ENCODE results near the gene RRAS.

Gene RRAS

GRCh38 chr19:49590071-49590970 lies 49.6 kb downstream of the RRAS start:
- DNase-seq (ENCODE audit: low spot score) (peak; percentile 97), ATAC-seq (ENCODE audit: low read depth) (peak; percentile 79)
- no peaks in the 10 kb centered on the region for H3K4me1 ChIP-seq (ENCODE audit: insufficient read depth, poor library complexity, severe bottlenecking)
- peaks cover 13% of the 10 kb centered on the region for H3K36me3 ChIP-seq (ENCODE audit: low read depth)
- H3K9me3 ChIP-seq (ENCODE audit: severe bottlenecking), result no peaks in the 10 kb centered on the region
- peak overlapping the region; percentile 94 for H3K27ac ChIP-seq (ENCODE audit: poor library complexity, severe bottlenecking)
- TF ChIP-seq, protein P1, sequence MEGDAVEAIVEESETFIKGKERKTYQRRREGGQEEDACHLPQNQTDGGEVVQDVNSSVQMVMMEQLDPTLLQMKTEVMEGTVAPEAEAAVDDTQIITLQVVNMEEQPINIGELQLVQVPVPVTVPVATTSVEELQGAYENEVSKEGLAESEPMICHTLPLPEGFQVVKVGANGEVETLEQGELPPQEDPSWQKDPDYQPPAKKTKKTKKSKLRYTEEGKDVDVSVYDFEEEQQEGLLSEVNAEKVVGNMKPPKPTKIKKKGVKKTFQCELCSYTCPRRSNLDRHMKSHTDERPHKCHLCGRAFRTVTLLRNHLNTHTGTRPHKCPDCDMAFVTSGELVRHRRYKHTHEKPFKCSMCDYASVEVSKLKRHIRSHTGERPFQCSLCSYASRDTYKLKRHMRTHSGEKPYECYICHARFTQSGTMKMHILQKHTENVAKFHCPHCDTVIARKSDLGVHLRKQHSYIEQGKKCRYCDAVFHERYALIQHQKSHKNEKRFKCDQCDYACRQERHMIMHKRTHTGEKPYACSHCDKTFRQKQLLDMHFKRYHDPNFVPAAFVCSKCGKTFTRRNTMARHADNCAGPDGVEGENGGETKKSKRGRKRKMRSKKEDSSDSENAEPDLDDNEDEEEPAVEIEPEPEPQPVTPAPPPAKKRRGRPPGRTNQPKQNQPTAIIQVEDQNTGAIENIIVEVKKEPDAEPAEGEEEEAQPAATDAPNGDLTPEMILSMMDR (IDR thresholded peaks at IDR 0.05; ENCODE audit: poor library complexity, severe bottlenecking), result no peak
- no peaks in the 10 kb centered on the region for H3K27me3 ChIP-seq (ENCODE audit: insufficient read depth, poor library complexity, severe bottlenecking)
- peak overlapping the region; percentile 80 for H3K4me3 ChIP-seq (ENCODE audit: severe bottlenecking)

- peaks cover 10% of the 10 kb centered on the region for H3K36me3 ChIP-seq (ENCODE audit: low read depth)
- ATAC-seq (ENCODE audit: low read depth) (no peak), DNase-seq (ENCODE audit: low spot score) (no peak)
- H3K27me3 ChIP-seq (ENCODE audit: insufficient read depth, poor library complexity, severe bottlenecking), result no peaks in the 10 kb centered on the region
- no peak overlapping the region for H3K4me3 ChIP-seq (ENCODE audit: severe bottlenecking)
- H3K9me3 ChIP-seq (ENCODE audit: severe bottlenecking), result no peaks in the 10 kb centered on the region
- H3K27ac ChIP-seq (ENCODE audit: poor library complexity, severe bottlenecking), result peak overlapping the region; percentile 94
- TF ChIP-seq, protein P1 (IDR thresholded peaks at IDR 0.05; ENCODE audit: poor library complexity, severe bottlenecking), result no peak
- no peaks in the 10 kb centered on the region for H3K4me1 ChIP-seq (ENCODE audit: insufficient read depth, poor library complexity, severe bottlenecking)
Observed at GRCh38 chr19:49589502-49589905, 50.4 kb downstream of the RRAS start.

DNA sequence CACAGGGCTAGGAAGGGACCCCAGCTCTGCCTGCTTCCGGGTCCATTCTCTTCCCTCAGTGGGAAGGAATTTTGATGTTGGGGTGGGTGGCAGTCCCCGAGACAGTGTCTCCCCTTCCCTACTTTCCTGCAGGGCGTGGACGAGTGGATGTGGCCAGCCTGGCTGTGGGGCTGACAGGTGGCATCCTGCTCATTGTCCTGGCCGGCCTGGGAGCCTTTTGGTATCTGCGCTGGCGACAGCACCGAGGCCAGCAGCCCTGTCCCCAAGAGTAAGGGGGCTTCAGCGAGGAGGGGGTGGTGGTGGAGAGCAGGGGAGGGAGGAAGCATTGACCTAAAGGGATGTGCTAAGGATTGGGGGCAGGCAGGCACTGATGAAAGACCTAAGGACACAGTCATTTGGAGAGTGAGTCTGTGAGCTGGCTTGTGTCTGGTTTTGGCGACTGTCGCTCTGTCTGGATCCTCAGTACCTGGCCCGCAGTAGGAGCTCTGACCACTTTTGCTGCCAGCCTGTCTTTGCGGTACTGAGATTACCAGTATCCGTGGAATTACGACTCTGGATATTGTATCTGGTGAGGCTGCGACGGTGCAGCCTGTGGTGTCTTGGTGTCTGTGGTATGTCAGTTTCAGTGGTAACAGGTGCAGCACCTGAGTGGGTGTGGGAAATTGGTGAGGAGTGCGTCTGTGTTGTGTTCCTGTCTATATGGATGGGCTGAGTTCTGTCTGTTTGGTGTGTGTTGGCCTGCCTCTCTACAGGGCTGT lies 51.4 kb downstream of the RRAS start:
- ATAC-seq (ENCODE audit: low read depth) (no peak), DNase-seq (ENCODE audit: low spot score) (no peak)
- Histone ChIP-seq H3K9me3 (ENCODE audit: severe bottlenecking) (no peaks in the 10 kb centered on the region), H3K4me3 (ENCODE audit: severe bottlenecking) (no peak overlapping the region), H3K27me3 (ENCODE audit: insufficient read depth, poor library complexity, severe bottlenecking) (no peaks in the 10 kb centered on the region), H3K36me3 (ENCODE audit: low read depth) (peaks cover under 1% of the 10 kb centered on the region), H3K27ac (ENCODE audit: poor library complexity, severe bottlenecking) (no peak overlapping the region), H3K4me1 (ENCODE audit: insufficient read depth, poor library complexity, severe bottlenecking) (no peaks in the 10 kb centered on the region)
- TF ChIP-seq, protein P1 (IDR thresholded peaks at IDR 0.05; ENCODE audit: poor library complexity, severe bottlenecking), result no peak

- H3K4me1 ChIP-seq (ENCODE audit: insufficient read depth, poor library complexity, severe bottlenecking), result no peaks in the 10 kb centered on the region
- H3K27me3 ChIP-seq (ENCODE audit: insufficient read depth, poor library complexity, severe bottlenecking), result no peaks in the 10 kb centered on the region
- TF ChIP-seq, protein P1 (IDR thresholded peaks at IDR 0.05; ENCODE audit: poor library complexity, severe bottlenecking), result no peak
- H3K4me3 ChIP-seq (ENCODE audit: severe bottlenecking), result no peak overlapping the region
- no peaks in the 10 kb centered on the region for H3K36me3 ChIP-seq (ENCODE audit: low read depth)
- H3K9me3 ChIP-seq (ENCODE audit: severe bottlenecking), result no peaks in the 10 kb centered on the region
- DNase-seq (ENCODE audit: low spot score) (no peak), ATAC-seq (ENCODE audit: low read depth) (no peak)
- no peak overlapping the region for H3K27ac ChIP-seq (ENCODE audit: poor library complexity, severe bottlenecking)
Observed at GRCh38 chr19:49587227-49587626, 52.7 kb downstream of the RRAS start.
